ENCODE measurements around the gene ADAP2.

The ADAP2 gene

GRCh38 chr17:30950669-30951399 lies 29.1 kb downstream of the ADAP2 start:
- Histone ChIP-seq H3K79me2 (ENCODE audit: insufficient read depth, low read length) (no peaks in the 10 kb centered on the region), H3K27me3 (ENCODE audit: low read length) (no peaks in the 10 kb centered on the region), H3K4me2 (ENCODE audit: low read depth, low read length, poor library complexity, severe bottlenecking) (no peak overlapping the region), H3K9me2 (replicated peaks; ENCODE audit: insufficient read depth, low read length) (no peaks in the 10 kb centered on the region), H3K36me3 (ENCODE audit: low read length) (no peaks in the 10 kb centered on the region), H3K9ac (ENCODE audit: low read length) (no peak overlapping the region), H2AFZ (ENCODE audit: low read depth, low read length, severe bottlenecking) (no peak overlapping the region), H3K4me3 (ENCODE audit: insufficient read depth, low read length, poor library complexity, severe bottlenecking) (no peak overlapping the region), H3F3A (ENCODE audit: insufficient read depth) (0 out of 2 replicates have a peak, but pooled peaks cover 9% of the 10 kb centered on the region), H4K20me1 (ENCODE audit: low read depth, low read length) (no peaks in the 10 kb centered on the region), H3K9me3 (ENCODE audit: insufficient read depth, low read length) (no peaks in the 10 kb centered on the region), H3K27ac (ENCODE audit: low read depth, low read length) (no peak overlapping the region)
- TF ChIP-seq EZH2phosphoT487 (conservative IDR thresholded peaks at IDR 0.05; ENCODE audit: low read length) (no peak), CTCF (IDR thresholded peaks at IDR 0.05; ENCODE audit: insufficient read depth, low read length, poor library complexity, severe bottlenecking) (no peak)

- Histone ChIP-seq H3K27me3 (ENCODE audit: low read length) (no peaks in the 10 kb centered on the region), H4K20me1 (ENCODE audit: low read depth, low read length) (no peaks in the 10 kb centered on the region), H3K9ac (ENCODE audit: low read length) (peak overlapping the region; percentile 3; the same call in 1 of the 2 replicates), H3F3A (ENCODE audit: insufficient read depth) (peaks cover 16% of the 10 kb centered on the region; the same call in 1 of the 2 replicates), H2AFZ (ENCODE audit: low read depth, low read length, severe bottlenecking) (peak overlapping the region; percentile 63), H3K79me2 (ENCODE audit: insufficient read depth, low read length) (no peaks in the 10 kb centered on the region), H3K4me2 (ENCODE audit: low read depth, low read length, poor library complexity, severe bottlenecking) (peak overlapping the region; percentile 36), H3K36me3 (ENCODE audit: low read length) (no peaks in the 10 kb centered on the region), H3K9me2 (replicated peaks; ENCODE audit: insufficient read depth, low read length) (no peaks in the 10 kb centered on the region), H3K4me3 (ENCODE audit: insufficient read depth, low read length, poor library complexity, severe bottlenecking) (no peak overlapping the region), H3K9me3 (ENCODE audit: insufficient read depth, low read length) (no peaks in the 10 kb centered on the region), H3K27ac (ENCODE audit: low read depth, low read length) (peak overlapping the region; percentile 39)
- TF ChIP-seq EZH2phosphoT487 (conservative IDR thresholded peaks at IDR 0.05; ENCODE audit: low read length) (no peak), CTCF (IDR thresholded peaks at IDR 0.05; ENCODE audit: insufficient read depth, low read length, poor library complexity, severe bottlenecking) (no peak)
Observed at GRCh38 chr17:30952638-30953393, 31.1 kb downstream of the ADAP2 start.

- H3K36me3 ChIP-seq (ENCODE audit: low read length) = no peaks in the 10 kb centered on the region
- TF ChIP-seq EZH2phosphoT487 (conservative IDR thresholded peaks at IDR 0.05; ENCODE audit: low read length) = no peak
- no peak for TF ChIP-seq CTCF (IDR thresholded peaks at IDR 0.05; ENCODE audit: insufficient read depth, low read length, poor library complexity, severe bottlenecking)
- no peak overlapping the region for H3K9ac ChIP-seq (ENCODE audit: low read length)
- H3K9me2 ChIP-seq (replicated peaks; ENCODE audit: insufficient read depth, low read length) = no peaks in the 10 kb centered on the region
- no peaks in the 10 kb centered on the region for H3K9me3 ChIP-seq (ENCODE audit: insufficient read depth, low read length)
- H4K20me1 ChIP-seq (ENCODE audit: low read depth, low read length) = no peaks in the 10 kb centered on the region
- H3F3A ChIP-seq (ENCODE audit: insufficient read depth) = peaks cover 29% of the 10 kb centered on the region; the same call in 1 of the 2 replicates
- no peak overlapping the region for H3K4me3 ChIP-seq (ENCODE audit: insufficient read depth, low read length, poor library complexity, severe bottlenecking)
- no peak overlapping the region for H3K27ac ChIP-seq (ENCODE audit: low read depth, low read length)
- no peak overlapping the region for H2AFZ ChIP-seq (ENCODE audit: low read depth, low read length, severe bottlenecking)
- no peak overlapping the region for H3K4me2 ChIP-seq (ENCODE audit: low read depth, low read length, poor library complexity, severe bottlenecking)
- H3K79me2 ChIP-seq (ENCODE audit: insufficient read depth, low read length) = no peaks in the 10 kb centered on the region
- H3K27me3 ChIP-seq (ENCODE audit: low read length) = no peaks in the 10 kb centered on the region
Observed at GRCh38 chr17:30954046-30954830, 32.5 kb downstream of the ADAP2 start.

Data from SU-DHL-6 (cell line).